ENCODE results near the gene AGK.
"Not testable (repeated sequence)": the region's sequence is repeated elsewhere in the genome, so short reads cannot be mapped to it uniquely, and the experiment has no call there.

Gene AGK

DNA sequence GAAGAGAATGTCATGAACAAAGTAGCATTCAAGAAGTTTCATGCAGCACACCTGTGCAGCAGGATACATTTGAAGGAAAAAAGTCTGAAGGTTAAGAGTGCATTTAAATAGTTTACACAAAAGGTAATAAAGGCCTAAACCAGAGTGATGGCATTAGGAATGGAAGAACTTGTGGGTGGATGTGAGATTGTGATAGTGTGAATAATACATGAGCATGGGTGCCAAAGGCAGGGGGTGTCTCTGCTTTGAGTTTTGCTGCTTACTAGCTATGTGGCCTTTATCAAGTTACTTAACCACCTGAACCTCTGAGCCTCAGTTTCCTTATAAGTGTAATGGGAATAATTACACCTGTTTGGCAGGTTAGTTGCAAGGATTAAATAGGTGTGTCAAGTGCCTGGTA is 21.0 kb downstream of the AGK start:
- TF ChIP-seq, protein P1, sequence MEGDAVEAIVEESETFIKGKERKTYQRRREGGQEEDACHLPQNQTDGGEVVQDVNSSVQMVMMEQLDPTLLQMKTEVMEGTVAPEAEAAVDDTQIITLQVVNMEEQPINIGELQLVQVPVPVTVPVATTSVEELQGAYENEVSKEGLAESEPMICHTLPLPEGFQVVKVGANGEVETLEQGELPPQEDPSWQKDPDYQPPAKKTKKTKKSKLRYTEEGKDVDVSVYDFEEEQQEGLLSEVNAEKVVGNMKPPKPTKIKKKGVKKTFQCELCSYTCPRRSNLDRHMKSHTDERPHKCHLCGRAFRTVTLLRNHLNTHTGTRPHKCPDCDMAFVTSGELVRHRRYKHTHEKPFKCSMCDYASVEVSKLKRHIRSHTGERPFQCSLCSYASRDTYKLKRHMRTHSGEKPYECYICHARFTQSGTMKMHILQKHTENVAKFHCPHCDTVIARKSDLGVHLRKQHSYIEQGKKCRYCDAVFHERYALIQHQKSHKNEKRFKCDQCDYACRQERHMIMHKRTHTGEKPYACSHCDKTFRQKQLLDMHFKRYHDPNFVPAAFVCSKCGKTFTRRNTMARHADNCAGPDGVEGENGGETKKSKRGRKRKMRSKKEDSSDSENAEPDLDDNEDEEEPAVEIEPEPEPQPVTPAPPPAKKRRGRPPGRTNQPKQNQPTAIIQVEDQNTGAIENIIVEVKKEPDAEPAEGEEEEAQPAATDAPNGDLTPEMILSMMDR (IDR thresholded peaks at IDR 0.05; ENCODE audit: extremely low read depth, insufficient read depth, missing control alignments), result no peak
- no peak for DNase-seq (ENCODE audit: low spot score)
- in situ Hi-C loops (cut with MboI; ENCODE audit: low pct_unique_long_range_greater_than_20kb, low sequenced_read_pairs, unreplicated experiment), result no loop called here

DNA sequence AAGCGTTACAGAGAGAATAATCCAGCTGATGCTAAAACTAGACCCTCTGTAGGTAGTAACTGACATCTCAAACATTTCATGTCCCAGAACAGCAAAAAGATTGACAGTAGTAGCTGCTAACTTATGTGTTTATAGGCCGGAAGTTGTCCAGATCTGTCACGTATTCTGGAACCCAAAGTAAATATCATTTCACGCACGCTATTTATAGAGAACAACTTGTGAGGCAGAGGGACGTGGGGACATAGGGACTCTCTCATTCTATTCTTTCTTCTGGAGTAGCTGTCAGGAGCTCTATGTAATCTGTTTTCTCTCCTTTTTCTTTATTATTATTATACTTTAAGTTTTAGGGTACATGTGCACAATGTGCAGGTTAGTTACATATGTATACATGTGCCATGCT is 22.3 kb downstream of the AGK start:
- in situ Hi-C loops (cut with MboI; ENCODE audit: low pct_unique_long_range_greater_than_20kb, low sequenced_read_pairs, unreplicated experiment), result no loop called here
- no peak for DNase-seq (ENCODE audit: low spot score)
- TF ChIP-seq, protein P1 (IDR thresholded peaks at IDR 0.05; ENCODE audit: extremely low read depth, insufficient read depth, missing control alignments), result no peak

DNA sequence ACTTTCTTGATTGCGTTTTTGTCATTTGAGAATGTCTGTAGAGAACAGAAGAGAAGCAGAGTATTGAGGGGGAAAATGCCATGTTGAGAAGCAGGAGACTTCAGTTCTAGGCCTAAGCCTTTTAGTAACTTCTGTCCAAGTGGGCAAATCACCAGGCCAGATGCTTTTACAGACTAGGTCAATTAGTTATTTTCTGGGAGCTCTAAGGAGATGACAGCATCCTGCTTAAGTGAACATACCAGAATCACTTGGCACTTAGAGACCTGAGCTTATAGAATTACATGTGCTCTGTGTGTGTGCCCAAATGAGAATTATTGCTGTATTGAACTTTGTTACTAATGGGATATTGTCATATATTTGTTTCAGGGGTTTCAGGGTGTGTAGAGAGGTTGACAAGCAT is 24.0 kb downstream of the AGK start:
- TF ChIP-seq, protein P1 (IDR thresholded peaks at IDR 0.05; ENCODE audit: extremely low read depth, insufficient read depth, missing control alignments), result no peak

DNA sequence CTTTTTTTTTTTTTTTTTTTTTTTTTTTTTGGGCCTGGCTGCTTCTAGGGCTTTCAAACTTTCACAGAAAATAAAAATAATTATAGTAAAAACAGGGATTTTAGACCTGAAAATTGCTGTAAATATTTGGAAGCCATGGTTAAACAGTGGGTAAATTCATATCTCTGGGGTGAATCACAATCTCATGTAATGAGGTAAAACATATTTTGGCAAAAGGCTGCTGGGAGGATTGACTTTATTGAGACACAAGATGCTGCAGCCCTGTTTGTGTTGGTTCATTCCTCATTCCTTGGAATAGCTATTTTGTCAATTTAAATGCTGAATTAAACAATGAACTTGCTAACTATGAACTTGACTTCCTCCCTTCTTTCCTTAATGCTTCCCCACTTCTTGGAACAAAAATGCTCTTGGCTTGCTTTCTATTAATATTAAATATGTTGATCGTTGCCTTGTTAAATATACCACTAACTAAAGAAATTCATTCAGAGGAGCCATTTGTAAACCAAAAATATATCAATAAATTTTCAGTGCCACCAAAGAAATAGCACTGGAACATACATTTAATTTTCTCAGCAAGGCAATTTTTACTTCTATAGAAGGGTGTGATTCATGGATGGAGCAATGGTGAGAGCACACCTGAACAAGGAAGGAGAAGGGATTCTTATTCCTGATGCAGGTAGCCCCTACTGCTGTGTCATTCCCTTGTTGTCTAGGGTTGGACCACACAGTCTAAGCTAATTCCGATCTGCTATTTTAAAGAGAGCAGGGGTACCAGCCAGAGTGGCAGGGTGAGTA is 24.6 kb downstream of the AGK start:
- DNase-seq (ENCODE audit: low spot score), result no peak
- in situ Hi-C loops (cut with MboI; ENCODE audit: low pct_unique_long_range_greater_than_20kb, low sequenced_read_pairs, unreplicated experiment), result no loop called here
- TF ChIP-seq, protein P1 (IDR thresholded peaks at IDR 0.05; ENCODE audit: extremely low read depth, insufficient read depth, missing control alignments), result no peak

More for the DNA sequence above, 24.0 kb downstream of the AGK start:
- DNase-seq (ENCODE audit: low spot score), result no peak
- in situ Hi-C loops (cut with MboI; ENCODE audit: low pct_unique_long_range_greater_than_20kb, low sequenced_read_pairs, unreplicated experiment), result no loop called here

DNA sequence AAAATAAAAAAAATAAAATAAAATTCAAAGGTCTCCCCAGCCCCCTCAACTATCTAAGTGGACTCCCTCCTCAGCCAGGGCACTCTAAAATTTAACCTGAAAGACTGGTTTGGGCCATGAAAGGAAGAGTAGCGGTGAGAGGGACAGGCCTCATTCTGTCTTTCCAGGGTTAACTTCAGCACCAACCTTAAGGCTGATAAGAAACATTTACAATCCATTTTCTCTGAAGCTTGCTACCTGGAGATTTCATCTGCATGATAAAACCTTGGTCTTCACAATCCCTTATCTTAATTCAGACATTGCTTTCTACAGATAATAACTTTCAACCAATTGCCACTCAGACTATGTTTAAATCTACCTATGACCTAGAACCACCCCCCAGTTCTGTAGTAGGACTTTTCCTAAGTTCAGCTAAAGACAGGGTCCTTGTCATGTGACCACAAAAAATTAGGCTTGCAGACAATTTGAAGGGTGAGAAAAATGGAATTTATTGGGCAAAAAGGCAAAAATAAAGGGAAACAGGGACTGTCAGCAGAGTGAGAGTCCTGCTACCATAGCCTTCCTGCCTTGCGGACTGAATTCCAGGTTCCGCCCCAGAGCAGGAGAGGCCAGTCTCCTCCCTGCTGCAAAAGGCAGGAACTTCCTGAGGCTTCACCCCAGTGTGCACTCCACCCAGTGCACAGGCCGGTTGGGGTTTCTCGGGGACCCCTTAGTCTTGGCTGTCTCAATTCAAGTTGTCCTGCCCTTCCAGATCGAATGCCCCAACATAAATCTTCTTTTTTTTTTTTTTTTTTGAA is 26.0 kb downstream of the AGK start:
- DNase-seq (ENCODE audit: low spot score), result no peak
- in situ Hi-C loops (cut with MboI; ENCODE audit: low pct_unique_long_range_greater_than_20kb, low sequenced_read_pairs, unreplicated experiment), result no loop called here
- TF ChIP-seq, protein P1 (IDR thresholded peaks at IDR 0.05; ENCODE audit: extremely low read depth, insufficient read depth, missing control alignments), result no peak

DNA sequence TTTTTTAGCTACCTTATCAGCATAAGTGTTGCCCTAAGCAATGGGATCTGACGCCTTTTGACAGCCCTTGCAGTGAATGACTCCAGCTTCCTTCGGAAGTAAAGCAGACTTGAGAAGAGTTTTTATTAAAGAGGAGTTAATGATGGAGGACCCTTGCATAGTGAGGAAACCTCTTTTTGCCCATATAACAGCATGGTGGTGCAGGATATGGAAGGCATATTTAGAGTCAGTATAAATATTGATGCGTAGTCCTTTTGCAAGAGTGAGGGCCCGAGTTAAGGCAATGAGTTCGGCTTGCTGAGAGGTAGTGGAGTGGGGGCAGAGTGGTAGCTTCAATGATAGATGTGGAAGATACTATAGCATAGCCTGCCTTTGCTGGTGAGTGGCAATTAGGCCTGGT is 28.7 kb downstream of the AGK start:
- in situ Hi-C loops (cut with MboI; ENCODE audit: low pct_unique_long_range_greater_than_20kb, low sequenced_read_pairs, unreplicated experiment); DNase-seq (ENCODE audit: low spot score): not testable (repeated sequence)

DNA sequence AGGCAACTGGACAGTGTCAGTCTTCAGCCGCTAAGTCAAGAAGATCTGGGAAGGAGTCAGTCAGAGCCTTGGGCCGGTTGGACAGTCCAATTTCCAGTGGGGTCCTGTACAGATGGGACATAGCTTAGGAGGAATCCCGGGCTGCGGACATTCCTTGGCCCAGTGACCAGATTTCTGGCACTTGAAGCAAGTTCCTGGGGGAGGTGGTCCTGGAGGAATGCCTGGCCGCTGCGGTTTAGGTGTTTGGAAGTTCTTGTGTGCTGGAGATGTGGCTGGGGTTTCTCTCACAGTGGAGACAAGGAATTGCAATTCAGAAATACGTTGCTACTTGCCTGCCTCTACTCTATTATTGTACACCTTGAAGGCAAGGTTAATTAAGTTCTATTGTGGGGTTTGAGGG is 30.9 kb downstream of the AGK start:
- DNase-seq (ENCODE audit: low spot score); in situ Hi-C loops (cut with MboI; ENCODE audit: low pct_unique_long_range_greater_than_20kb, low sequenced_read_pairs, unreplicated experiment): not testable (repeated sequence)

Measured in GM13977 (cell line).